ENCODE data around the gene LDB3. TPM values are rescaled to one million over a fixed set of nuclear protein-coding genes. Genes with fewer than 3 reads are reported as not detected.

Gene LDB3
- total and polyA plus RNA-seq, 2 of the 8 experiments (the other 6 are each of a cell fraction or from before 2014, with no cell fraction given): 0.20 to 0.43 TPM

DNA sequence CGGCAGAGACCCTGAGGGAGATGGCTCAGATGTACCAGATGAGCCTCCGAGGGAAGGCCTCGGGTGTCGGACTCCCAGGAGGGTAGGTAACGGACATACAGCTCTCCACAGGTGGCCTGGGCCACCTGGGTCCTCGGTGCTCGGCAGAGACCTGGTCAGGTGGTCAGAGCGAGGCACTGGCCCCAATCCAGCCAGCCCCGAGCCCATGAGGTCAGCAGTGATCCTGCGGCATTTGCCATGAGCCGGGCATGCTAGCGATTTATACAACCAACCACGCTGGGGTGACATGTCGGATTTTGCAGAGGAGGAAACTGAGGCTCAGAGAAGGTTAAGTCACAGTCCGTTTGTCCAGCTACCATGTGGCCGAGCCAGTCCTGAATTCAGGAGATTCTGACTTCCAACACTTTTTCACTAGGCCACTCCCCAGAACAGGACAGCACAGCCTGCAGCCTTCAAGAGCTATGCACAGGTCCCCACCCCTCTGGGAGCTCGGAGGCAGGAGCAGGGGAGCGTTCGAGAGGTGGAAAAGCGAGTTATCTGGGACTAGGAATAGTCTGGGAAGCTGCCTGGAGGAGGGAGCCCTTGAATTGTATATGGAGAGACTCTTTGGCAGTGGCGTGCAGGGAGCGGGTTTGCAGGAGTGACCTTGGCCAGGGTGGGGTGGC, 13.5 kb downstream of the LDB3 start:
- H3K27me3 ChIP-seq (replicated peaks in 1 of 4; ENCODE audit: control insufficient read depth in 3 of 4, extremely low read depth in 1 of 4, insufficient read depth in 3 of 4, low read length in 3 of 4): no peaks in the 10 kb centered on the region
- H2BK120ac ChIP-seq (replicated peaks; ENCODE audit: low read depth, low read length): no peak overlapping the region
- H3K27ac ChIP-seq (ENCODE audit: low read depth, low read length): no peak overlapping the region
- peak overlapping the region; percentile 12 for H4K91ac ChIP-seq (replicated peaks; ENCODE audit: insufficient read length, low read length)
- H2BK5ac ChIP-seq (ENCODE audit: low read depth, low read length): no peak overlapping the region
- no peak overlapping the region for H3K18ac ChIP-seq (ENCODE audit: extremely low read depth, low read length)
- H4K20me1 ChIP-seq (replicated peaks in 1 of 2; ENCODE audit: control insufficient read depth in 1 of 2, insufficient read depth in 2 of 2, low read length in 2 of 2): no peaks in the 10 kb centered on the region
- H3K4me1 ChIP-seq (replicated peaks in 1 of 4; ENCODE audit: control insufficient read depth in 3 of 4, insufficient read depth in 4 of 4, low read length in 3 of 4): peaks cover 0 to 10% (median 7%) of the 10 kb centered on the region in 4 experiments; a peak in 5 of 7 replicates
- no peak overlapping the region for H4K8ac ChIP-seq (ENCODE audit: extremely low read depth, insufficient read depth, low read length)
- no peak overlapping the region for H2BK12ac ChIP-seq (ENCODE audit: low read depth, low read length)
- H3K14ac ChIP-seq (ENCODE audit: insufficient read length): no peak overlapping the region
- H3K79me2 ChIP-seq (ENCODE audit: control insufficient read depth in 1 of 2, insufficient read depth in 2 of 2, low read length in 2 of 2): no peaks in the 10 kb centered on the region
- H3K56ac ChIP-seq (replicated peaks; ENCODE audit: insufficient read length, low read depth, low read length): no peak overlapping the region
- CTCF ChIA-PET (ENCODE audit: partially characterized antibody): interaction anchor here (0.6 to 7.6 kb wide), 14 partner anchors 7 to 294 kb away, joined by 3 to 105 read pairs (median 5); partner anchors contain the start of gene LDB3
- no peak for FAIRE-seq
- H2BK20ac ChIP-seq (ENCODE audit: low read length): no peak overlapping the region
- H3K4ac ChIP-seq (replicated peaks; ENCODE audit: insufficient read length, low read depth, low read length): no peak overlapping the region
- TF ChIP-seq CTBP2 (IDR thresholded peaks at IDR 0.05; ENCODE audit: borderline replicate concordance, insufficient read depth, insufficient read length, low read length) (no peak), JUN (IDR thresholded peaks at IDR 0.05; ENCODE audit: low read depth, low read length) (no peak), CREB1 (IDR thresholded peaks at IDR 0.05) (no peak), RNF2 (IDR thresholded peaks at IDR 0.05; ENCODE audit: borderline replicate concordance, low read depth, low read length, missing control alignments, poor library complexity, severe bottlenecking) (no peak), PHF8 (conservative IDR thresholded peaks at IDR 0.05; ENCODE audit: low read depth, low read length) (no peak), TEAD4 (IDR thresholded peaks at IDR 0.05; ENCODE audit: low read depth, low read length) (no peak), SIN3A (conservative IDR thresholded peaks at IDR 0.05 in 1 of 2, IDR thresholded peaks at IDR 0.05 in 1 of 2; ENCODE audit: low read depth in 1 of 2, low read length in 2 of 2) (no peak), MAFK (IDR thresholded peaks at IDR 0.05; ENCODE audit: low read depth, low read length) (no peak), SP1 (IDR thresholded peaks at IDR 0.05; ENCODE audit: low read depth, low read length) (no peak)
- TF ChIP-seq, protein P1, sequence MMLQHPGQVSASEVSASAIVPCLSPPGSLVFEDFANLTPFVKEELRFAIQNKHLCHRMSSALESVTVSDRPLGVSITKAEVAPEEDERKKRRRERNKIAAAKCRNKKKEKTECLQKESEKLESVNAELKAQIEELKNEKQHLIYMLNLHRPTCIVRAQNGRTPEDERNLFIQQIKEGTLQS (IDR thresholded peaks at IDR 0.05; ENCODE audit: insufficient read depth, low read depth, low read length): no peak
- no peak overlapping the region for H3K4me3 ChIP-seq (ENCODE audit: extremely low read depth in 1 of 4, insufficient read depth in 2 of 4, low read depth in 3 of 4, low read length in 4 of 4)
- H3K4me2 ChIP-seq (ENCODE audit: insufficient read depth in 1 of 2, low read depth in 2 of 2, low read length in 2 of 2): no peak overlapping the region
- POLR2A ChIA-PET (ENCODE audit: partially characterized antibody): interaction anchor here (1.2 kb wide), 1 partner anchor 14 kb away, joined by 3 read pairs; the partner anchor contains the start of gene LDB3
- H3K79me1 ChIP-seq (ENCODE audit: low read depth, low read length): no peaks in the 10 kb centered on the region
- H2BK15ac ChIP-seq (ENCODE audit: low read length): no peak overlapping the region
- H3K23ac ChIP-seq (ENCODE audit: insufficient read length): no peak overlapping the region
- no peaks in the 10 kb centered on the region for H3K9me3 ChIP-seq (ENCODE audit: insufficient read depth in 2 of 2, low read depth in 1 of 2, low read length in 1 of 2)
- no peak overlapping the region for H4K5ac ChIP-seq (ENCODE audit: insufficient read length, low read depth, low read length)
- no peaks in the 10 kb centered on the region for H3K36me3 ChIP-seq (ENCODE audit: control insufficient read depth in 2 of 4, insufficient read depth in 4 of 4, low read length in 3 of 4)
- DNase-seq (ENCODE audit: low read depth in 1 of 2, low spot score in 2 of 2): no peak
- no peak overlapping the region for H3K9ac ChIP-seq (replicated peaks in 1 of 4; ENCODE audit: extremely low read depth in 1 of 4, low read depth in 3 of 4, low read length in 3 of 4)
- no peak overlapping the region for H2AK5ac ChIP-seq (ENCODE audit: low read depth, low read length)
- no peaks in the 10 kb centered on the region; the same call in 1 of the 2 replicates for H3K23me2 ChIP-seq (ENCODE audit: low read depth, low read length)
- 87% methylated on average over 22 of the region's 22 CpGs; no CpG with 5 or more reads in 1 of the 2 experiments for WGBS, 2 experiments (ENCODE audit: extremely low coverage in 1 of 2, insufficient coverage in 1 of 2, insufficient read length in 1 of 2, insufficient replicate concordance in 2 of 2, low coverage in 1 of 2, low lambda C conversion rate in 2 of 2, missing lambda C conversion rate in 1 of 2)
- H2AFZ ChIP-seq (ENCODE audit: low read length): no peak overlapping the region

Measured in H1 (cell line).